Common myeloid progenitor, CD34-positive (primary cell): ENCODE measurements around the gene OR13A1.
"Not testable (repeated sequence)": the region's sequence is repeated elsewhere in the genome, so short reads cannot be mapped to it uniquely, and the experiment has no call there.

Experiments used
- CTCF ChIA-PET: fragments of 350-600 bp; sonication (Branson Sonifier 250); formaldehyde crosslinking; loops from one replicate; lab custom pipeline; 2021; ENCODE audit warnings: antibody characterized with exemption; lab: Charles Lee
- POLR2A ChIA-PET: fragments of 350-600 bp; sonication (Branson Sonifier 250); formaldehyde crosslinking; loops from one replicate; lab custom pipeline; 2021; ENCODE audit warnings: antibody characterized with exemption; lab: Charles Lee
- DNase-seq, 3 donors: peaks; one replicate each; pipeline versions ENCODE4 v3.0.0 to v3.0.0-alpha.2; 2013
- H3K27ac ChIP-seq, 2 experiments: 1 replicate in 1 of 2; 2 replicates in 1 of 2; pipeline ENCODE4 v1.7.0; 2013; ENCODE audit warnings: inconsistent platforms in 2 of 2, low read length in 2 of 2, mild to moderate bottlenecking in 2 of 2, low read depth in 1 of 2, moderate library complexity in 1 of 2; ENCODE audit not compliant: severe bottlenecking in 2 of 2, insufficient read depth in 1 of 2, poor library complexity in 1 of 2
- H3K27me3 ChIP-seq, 5 experiments: replicated peaks in 2 of 5; 1 replicate in 3 of 5; 2 replicates in 2 of 5; pipeline versions ENCODE4 v1.6.1 to v1.7.0; 2013; ENCODE audit warnings: low read length in 4 of 5, mild to moderate bottlenecking in 2 of 5, moderate library complexity in 2 of 5, inconsistent platforms in 1 of 5; ENCODE audit not compliant: insufficient read depth in 5 of 5, control insufficient read depth in 4 of 5
- H3K36me3 ChIP-seq, 4 experiments: 1 replicate in 2 of 4; 2 replicates in 2 of 4; pipeline versions ENCODE4 v1.6.1 to v1.7.0; 2013; ENCODE audit warnings: low read length in 3 of 4, control low read depth in 1 of 4, mild to moderate bottlenecking in 1 of 4; ENCODE audit not compliant: control insufficient read depth in 4 of 4, insufficient read depth in 4 of 4
- H3K4me1 ChIP-seq, 4 experiments: 1 replicate in 3 of 4; 2 replicates in 1 of 4; pipeline versions ENCODE4 v1.6.1 to v1.7.1; 2013; ENCODE audit warnings: low read length in 3 of 4, mild to moderate bottlenecking in 3 of 4, control low read depth in 1 of 4, inconsistent platforms in 1 of 4, moderate library complexity in 1 of 4; ENCODE audit not compliant: control insufficient read depth in 4 of 4, insufficient read depth in 4 of 4; ENCODE audit errors: control extremely low read depth in 1 of 4
- H3K4me3 ChIP-seq, 7 experiments: 1 replicate in 4 of 7; 2 replicates in 3 of 7; pipeline versions ENCODE4 v1.5.1 to v1.7.0; 2013; ENCODE audit warnings: mild to moderate bottlenecking in 7 of 7, low read length in 6 of 7, moderate library complexity in 6 of 7, inconsistent platforms in 2 of 7, low read depth in 2 of 7, control low read depth in 1 of 7; ENCODE audit not compliant: insufficient read depth in 4 of 7, control insufficient read depth in 1 of 7; ENCODE audit errors: extremely low read depth in 1 of 7
- H3K9me3 ChIP-seq, 5 experiments: 1 replicate in 4 of 5; 2 replicates in 1 of 5; pipeline versions ENCODE4 v1.6.1 to v1.7.1; 2013; ENCODE audit warnings: low read length in 4 of 5, mild to moderate bottlenecking in 2 of 5, inconsistent platforms in 1 of 5, low read depth in 1 of 5, moderate library complexity in 1 of 5; ENCODE audit not compliant: control insufficient read depth in 4 of 5, insufficient read depth in 2 of 5; ENCODE audit errors: control extremely low read depth in 1 of 5
- WGBS: methylation state at CpG from one replicate; pipeline ENCODE4 v1.1.5; 2013; ENCODE audit not compliant: insufficient coverage; 5-methylcytosine and 5-hydroxymethylcytosine counted together

The OR13A1 gene

GRCh38 chr10:45347464-45347863 is 32.1 kb upstream of the OR13A1 start:
- H3K4me1 ChIP-seq, H3K27ac ChIP-seq, H3K27me3 ChIP-seq, H3K4me3 ChIP-seq, CTCF ChIA-PET, POLR2A ChIA-PET, H3K36me3 ChIP-seq, DNase-seq: not testable (repeated sequence)
- WGBS = 99% methylated on average over 18 of the region's 20 CpGs
- H3K9me3 ChIP-seq = peaks cover 0 to 15% (median 1%) of the 10 kb centered on the region in 5 experiments

GRCh38 chr10:45346652-45347335 is 31.4 kb upstream of the OR13A1 start:
- peaks cover 0 to 15% (median 1%) of the 10 kb centered on the region in 5 experiments for H3K9me3 ChIP-seq
- H3K27ac ChIP-seq, H3K4me1 ChIP-seq, H3K4me3 ChIP-seq, CTCF ChIA-PET, DNase-seq, H3K36me3 ChIP-seq, POLR2A ChIA-PET, H3K27me3 ChIP-seq: not testable (repeated sequence)
- WGBS = 93% methylated on average over 18 of the region's 24 CpGs

- CTCF ChIA-PET, H3K27ac ChIP-seq, DNase-seq, H3K4me3 ChIP-seq, POLR2A ChIA-PET, H3K36me3 ChIP-seq, H3K4me1 ChIP-seq, H3K27me3 ChIP-seq, H3K9me3 ChIP-seq: not testable (repeated sequence)
- no CpG with 5 or more reads among the region's 4 CpGs for WGBS
These were observed 25.0 kb upstream of the OR13A1 start for GRCh38 chr10:45340420-45340819.

GRCh38 chr10:45339894-45340293 is 24.5 kb upstream of the OR13A1 start:
- CTCF ChIA-PET = no interaction called here
- WGBS = 100% methylated on average over 1 of the region's 1 CpG

GRCh38 chr10:45331824-45332223 is 16.4 kb upstream of the OR13A1 start:
- H3K36me3 ChIP-seq, H3K27me3 ChIP-seq, H3K4me1 ChIP-seq, H3K9me3 ChIP-seq, POLR2A ChIA-PET, DNase-seq, H3K4me3 ChIP-seq, H3K27ac ChIP-seq: not testable (repeated sequence)
- CTCF ChIA-PET = interaction anchor here (1.4 kb wide), 1 partner anchor 14 kb away, joined by 3 read pairs; no protein-coding TSS in a partner anchor
- 100% methylated on average over 2 of the region's 3 CpGs for WGBS

More at GRCh38 chr10:45339894-45340293, 24.5 kb upstream of the OR13A1 start:
- Histone ChIP-seq H3K27ac (no peak overlapping the region), H3K4me3 (no peak overlapping the region), H3K9me3 (peaks cover 0 to 7% (median 0%) of the 10 kb centered on the region in 5 experiments), H3K36me3 (no peaks in the 10 kb centered on the region), H3K27me3 (no peaks in the 10 kb centered on the region), H3K4me1 (no peaks in the 10 kb centered on the region)
- no peak for DNase-seq
- POLR2A ChIA-PET = no interaction called here

GRCh38 chr10:45326864-45327263 is 11.5 kb upstream of the OR13A1 start:
- DNase-seq, POLR2A ChIA-PET: not testable (repeated sequence)

GRCh38 chr10:45325116-45325515 is 9.7 kb upstream of the OR13A1 start:
- Histone ChIP-seq H3K4me3 (no peak overlapping the region), H3K27me3 (no peaks in the 10 kb centered on the region), H3K27ac (no peak overlapping the region), H3K36me3 (no peaks in the 10 kb centered on the region), H3K4me1 (no peaks in the 10 kb centered on the region), H3K9me3 (peaks cover 0 to 2% (median 0%) of the 10 kb centered on the region in 5 experiments)
- DNase-seq = no peak
- ChIA-PET CTCF (interaction anchor here (0.7 to 1.0 kb wide), 2 partner anchors 50 to 90 kb away, joined by 3 read pairs; no protein-coding TSS in a partner anchor), POLR2A (no interaction called here)
- WGBS = no CpG with 5 or more reads among the region's 1 CpG

More at GRCh38 chr10:45326864-45327263, 11.5 kb upstream of the OR13A1 start:
- CTCF ChIA-PET, H3K27ac ChIP-seq, H3K36me3 ChIP-seq, H3K4me3 ChIP-seq, H3K9me3 ChIP-seq, H3K27me3 ChIP-seq, H3K4me1 ChIP-seq: not testable (repeated sequence)
- WGBS = no CpG with 5 or more reads among the region's 1 CpG
